HuH-7.5 (cell line): Measurements from ENCODE around the gene EIF4EBP2.
A peak's percentile ranks its signal among the peaks of the same experiment; 100 is the strongest.

Experiments
- DNase-seq: peaks from one replicate; pipeline ENCODE4 v3.0.0; 2011; ENCODE audit warnings: low spot score

The EIF4EBP2 gene

DNA sequence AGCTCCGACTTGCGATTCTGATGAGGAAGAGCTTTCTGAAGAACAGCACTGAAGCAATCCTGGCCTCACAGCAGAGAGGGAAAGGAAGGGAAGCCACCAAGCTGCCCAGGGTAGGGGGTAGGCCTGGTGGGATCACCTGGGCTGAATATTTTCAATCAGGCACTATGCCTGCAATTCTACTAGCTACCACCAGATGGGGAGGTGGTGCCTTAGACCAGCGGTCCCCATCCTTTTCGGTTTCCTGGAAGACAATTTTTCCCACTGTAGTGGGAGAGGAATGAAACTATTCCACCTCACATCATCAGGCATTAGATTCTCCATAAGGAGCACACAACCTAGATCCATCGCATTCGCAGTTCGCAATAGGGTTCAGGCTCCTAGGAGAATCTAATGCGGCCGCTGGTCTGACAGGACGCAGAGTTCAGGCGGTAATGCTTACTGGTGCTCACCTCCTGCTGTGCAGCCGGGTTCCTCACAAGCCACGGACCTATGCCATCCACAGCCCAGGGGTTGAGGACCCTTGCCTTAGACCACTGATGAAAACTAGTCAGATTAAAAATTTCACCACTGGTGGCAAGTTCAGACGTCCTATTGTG lies 24.3 kb upstream of the EIF4EBP2 start:
- peak; percentile 29 for DNase-seq

DNA sequence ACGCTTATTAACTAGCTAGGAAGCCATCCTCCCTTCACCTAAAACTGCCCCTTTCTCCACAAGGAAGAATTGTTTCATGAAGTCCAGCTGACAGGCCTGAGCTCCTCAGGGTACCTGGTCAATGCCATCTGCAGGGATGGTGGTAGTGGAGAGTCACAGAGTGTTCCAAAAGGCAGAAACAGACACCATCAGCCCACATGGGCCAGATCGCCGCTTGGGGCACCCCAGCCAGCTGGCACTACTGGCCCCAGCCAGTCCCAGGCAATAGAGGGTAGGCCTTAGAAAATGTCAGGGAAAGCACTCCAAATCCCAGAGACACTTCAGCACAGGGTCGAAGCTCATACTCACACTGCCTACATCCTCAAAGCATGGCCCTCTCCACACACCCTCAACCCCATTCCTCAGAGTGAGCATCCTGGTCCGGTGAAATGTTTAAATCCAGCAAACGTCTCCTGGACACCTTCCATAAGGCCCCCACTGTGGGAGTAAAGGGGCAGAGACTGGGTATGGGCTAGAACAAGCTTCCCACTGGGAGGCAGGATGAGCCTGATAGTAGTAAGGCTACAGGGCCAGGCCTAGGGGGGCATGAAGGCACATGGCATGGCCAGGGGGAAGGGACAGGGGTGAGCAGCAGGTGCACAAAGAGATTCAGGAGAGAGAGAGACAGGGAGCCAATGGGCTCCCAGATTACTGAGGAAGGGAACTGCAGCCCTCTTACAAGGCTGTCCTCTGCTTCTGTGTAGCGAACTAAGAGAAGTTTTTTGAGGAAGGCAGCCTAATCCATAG lies 23.4 kb upstream of the EIF4EBP2 start:
- DNase-seq, result no peak

DNA sequence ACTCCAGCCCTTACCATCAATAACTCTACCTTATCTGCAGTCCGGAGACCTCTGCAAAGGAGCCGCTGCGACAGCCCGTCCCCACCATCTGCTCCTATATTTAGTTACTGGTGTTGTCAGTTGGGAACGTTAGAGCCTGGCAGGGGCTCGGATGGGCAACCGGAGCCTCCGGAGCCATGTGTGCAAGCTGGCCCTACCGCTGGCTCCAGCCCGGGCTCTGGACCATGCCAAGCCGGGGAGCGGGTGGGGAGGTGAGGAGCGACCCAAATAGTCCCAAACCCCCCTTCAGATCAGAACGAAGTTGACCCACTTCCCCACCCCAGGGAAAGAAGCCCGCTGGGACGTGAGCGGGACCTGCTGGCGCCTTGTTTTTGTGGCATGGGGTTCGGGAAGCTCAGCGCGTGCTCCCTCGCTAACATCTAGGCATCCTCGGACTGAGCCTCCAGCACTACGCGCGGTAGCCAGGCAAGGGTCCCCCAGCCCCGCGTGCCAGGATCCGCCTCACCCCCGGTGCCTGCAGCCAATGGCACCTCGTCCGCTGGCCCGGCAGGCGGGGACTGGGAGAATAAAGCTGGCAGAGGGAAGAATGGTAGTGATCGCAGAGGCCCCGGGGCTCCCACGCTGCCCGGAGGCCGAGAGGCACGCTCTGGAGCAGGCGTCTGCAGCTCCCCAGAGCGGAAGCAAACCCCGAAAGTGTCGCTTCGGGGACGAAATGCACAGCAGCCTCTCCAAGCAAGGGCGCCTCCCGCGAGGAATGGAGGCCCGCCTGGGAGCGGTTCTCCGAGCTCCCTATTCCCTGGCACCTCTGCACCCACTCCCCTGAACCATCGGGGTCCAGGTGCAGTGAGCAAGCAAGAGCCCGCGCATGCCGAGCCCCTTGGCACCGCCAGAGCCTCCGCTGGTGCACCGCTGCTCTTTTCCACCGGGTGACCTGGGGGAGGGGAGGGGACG lies 22.2 kb upstream of the EIF4EBP2 start:
- peak; percentile 45 for DNase-seq

DNA sequence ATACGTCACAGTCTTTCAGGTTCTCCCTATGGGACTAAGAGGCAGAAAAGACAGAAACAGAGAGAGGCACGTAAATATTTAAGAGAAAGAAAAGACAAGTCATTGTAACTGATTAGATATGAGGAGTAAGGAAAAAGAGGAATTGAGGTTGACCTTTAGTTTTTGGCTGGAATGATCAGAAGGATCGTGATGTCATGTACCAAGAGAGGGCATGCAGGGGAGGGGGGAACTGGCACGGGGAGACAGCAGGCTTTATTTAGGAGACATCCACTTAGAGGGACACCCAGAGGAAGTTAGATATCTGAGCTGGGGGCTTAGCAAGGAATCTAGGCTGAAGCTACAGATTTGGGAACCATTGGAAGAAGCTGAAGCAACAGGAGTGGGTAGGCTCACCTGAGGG lies 12.3 kb upstream of the EIF4EBP2 start:
- no peak for DNase-seq

DNA sequence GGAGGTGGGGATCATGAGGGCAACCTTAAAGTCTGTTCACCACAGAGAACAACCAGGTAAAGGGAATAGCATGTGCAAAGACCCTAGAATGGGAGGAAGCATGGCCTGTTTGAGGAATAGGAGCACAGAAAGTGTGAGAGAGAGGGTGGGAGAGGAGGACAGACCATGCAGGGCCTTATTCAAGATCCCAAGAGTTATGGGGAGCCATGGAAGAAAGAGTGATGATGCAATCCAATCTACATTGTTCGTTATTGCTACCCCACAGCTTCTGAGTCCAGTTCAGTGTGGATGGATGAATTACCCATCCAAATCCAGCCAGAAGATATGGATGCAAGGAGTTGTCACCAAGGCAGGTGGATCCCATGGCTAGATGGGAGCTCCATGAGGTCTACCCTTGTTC lies 7.8 kb upstream of the EIF4EBP2 start:
- DNase-seq, result no peak

DNA sequence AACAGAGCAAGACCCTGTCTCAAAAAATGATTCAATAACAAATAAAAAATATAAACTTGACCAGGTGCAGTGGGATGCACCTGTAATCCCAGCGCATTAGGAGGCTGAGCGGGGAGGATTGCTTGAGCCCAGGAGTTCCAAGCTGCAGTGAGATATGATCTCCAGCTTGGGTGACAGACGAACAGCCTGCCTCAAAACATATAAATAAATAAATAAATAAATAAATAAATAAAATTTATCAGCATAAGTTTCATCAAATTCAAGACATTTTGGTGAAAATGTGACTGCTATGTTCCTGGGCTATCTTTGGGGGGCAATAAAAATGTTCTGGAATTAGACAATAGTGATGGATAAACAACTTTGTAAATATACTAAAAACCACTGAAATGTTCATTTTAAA lies 4.8 kb upstream of the EIF4EBP2 start:
- no peak for DNase-seq

DNA sequence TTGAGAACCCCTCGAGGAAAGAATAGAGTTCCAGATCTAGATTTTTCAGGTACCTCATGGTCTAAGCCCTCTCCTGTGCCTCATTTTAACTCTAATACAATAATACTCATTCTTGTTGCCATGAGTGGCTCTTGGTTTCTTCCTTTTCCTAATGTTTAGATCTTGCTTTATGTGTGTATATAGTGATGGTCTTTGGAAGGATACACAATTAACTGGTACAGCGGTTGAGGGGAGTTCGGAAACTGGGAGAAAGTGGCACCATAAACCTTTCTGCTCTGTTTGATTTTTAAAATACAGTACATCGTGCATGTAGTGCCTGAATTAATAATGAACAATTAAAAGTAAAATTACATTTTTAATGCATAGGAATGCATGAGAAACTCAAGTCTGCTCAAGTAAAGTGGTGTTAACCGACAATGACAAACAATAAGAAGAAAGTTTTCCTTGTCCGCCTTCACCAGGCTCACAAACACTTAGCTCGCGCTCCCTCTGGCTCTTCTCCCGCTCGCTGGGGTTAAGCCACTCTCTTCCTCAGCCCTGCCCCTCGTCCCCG lies 386 bp upstream of the EIF4EBP2 start:
- no peak for DNase-seq

DNA sequence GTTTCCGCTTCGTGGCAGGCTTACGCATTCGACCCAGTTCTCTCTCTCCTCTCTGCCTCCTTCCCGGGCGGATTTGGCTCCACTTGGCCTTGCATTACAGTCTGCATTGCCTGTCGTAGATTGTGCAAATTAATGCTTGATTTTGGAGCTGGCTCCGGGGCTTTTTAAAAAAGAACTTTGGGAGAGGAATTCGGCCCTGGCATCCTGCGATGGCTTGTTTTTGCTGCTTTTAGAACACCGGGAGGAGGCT lies 767 bp downstream of the EIF4EBP2 start:
- DNase-seq, result no peak

DNA sequence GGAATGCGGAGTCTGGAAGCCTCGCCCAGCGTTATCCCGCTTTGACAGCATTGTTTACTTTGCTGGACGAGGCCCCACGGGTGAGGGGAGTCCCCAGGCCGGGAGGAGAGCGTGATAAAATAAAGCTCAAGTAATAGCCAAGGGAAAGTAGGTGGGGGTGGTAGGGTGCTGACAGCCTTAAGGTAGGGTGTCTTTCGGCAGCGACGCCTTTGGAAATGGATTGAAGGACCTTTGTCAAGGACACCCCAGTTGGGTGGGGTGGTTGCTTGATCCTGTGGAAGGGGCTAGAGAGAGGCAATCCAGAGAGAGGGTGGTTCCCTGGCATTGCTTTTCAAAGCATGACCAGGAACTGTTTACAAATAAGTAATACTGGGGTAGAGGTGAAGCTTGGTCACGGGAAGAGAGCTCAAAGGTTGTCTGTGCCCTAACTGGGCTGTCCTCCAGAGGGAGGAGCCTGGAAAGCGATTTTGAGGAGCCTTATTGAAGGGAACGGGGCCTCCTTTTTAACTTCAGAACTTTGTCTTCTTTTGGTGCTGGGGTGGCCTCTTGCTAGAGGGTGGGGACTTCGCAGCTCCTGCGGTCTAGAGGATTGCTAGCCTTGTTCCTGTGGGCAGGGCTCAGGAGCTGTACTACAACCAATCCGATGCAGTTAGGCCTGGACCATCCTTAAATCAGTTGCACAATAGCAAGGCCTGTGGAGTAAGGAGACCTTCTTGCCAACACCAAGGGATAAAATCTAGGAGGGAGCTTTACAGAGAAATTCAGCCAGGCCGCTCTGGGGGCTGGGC lies 1.3 kb downstream of the EIF4EBP2 start:
- peak; percentile 46 for DNase-seq

DNA sequence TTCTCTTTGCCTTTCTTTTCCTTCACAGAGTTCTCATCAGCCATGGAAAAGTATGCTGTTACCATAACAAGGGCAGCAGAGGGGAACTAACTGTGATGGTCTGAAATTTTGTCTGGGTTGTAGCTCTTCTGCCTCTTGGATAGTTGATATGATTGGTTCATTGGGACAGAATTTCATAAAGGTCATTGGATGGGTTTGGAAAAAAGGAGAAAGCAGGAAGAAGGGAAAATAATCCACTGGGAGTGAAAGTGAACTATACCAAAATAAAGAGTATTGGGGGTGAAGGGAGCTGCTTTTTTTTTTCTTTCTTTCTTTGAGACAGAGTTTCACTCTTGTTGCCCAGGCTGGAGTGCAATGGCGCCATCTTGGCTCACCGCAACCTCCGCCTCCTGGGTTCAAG lies 5.8 kb downstream of the EIF4EBP2 start:
- no peak for DNase-seq

DNA sequence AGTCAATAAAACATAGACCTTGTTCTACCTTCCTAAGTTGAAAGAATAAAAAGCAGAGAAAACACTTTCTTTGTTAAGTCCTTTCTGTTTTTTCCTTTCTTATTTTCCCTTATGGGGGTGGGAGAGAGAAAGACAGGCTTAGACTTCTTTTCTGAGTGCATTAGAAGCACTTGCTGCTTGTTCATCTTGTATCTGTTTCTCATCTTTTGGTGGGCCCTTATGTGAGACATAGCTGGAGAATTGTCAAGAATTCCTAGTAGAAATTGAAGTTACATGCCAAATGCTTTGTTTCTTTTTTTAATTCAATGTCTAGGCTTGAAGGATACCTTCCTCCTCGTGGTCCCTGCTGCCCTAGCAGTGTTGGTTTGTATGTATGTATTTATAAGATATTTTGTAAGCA lies 6.7 kb downstream of the EIF4EBP2 start:
- DNase-seq, result no peak

DNA sequence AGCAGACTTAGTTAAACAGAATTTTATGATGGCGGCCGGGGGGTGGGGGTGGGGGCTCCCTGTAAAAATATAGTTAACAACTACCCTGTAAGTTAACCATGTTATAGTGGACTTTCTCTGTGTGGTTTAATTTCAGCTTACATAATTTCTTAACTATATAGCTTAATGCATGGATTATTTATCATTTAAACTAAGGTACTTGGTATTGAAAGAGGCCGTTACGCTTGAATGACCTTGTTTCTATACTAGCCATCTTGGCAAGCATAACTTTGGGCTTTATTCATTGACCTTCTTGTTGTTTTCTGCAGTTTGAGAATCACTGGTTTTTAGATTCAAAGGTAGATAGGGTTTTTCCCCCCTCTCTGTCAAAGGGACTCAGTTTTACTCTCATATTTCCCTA lies 8.4 kb downstream of the EIF4EBP2 start:
- no peak for DNase-seq

DNA sequence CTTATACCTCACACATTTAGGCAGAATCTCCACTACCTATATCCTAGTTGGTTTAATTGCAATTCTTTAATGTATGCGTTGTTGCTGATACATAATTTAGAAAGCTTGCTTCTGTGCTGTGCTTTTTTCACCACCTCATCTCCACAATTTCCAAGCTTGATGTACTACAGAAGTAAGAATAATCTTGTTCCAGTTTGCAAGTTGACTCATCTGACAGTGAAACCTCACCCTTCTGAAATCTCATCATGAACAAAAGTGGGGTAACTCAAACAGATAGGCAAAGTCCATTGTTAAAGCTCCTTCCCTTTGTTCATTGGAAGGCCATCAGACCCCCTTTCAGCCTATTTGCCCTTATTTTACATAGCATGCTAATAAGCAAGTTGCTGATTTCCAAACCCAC lies 13.6 kb downstream of the EIF4EBP2 start:
- DNase-seq, result no peak

DNA sequence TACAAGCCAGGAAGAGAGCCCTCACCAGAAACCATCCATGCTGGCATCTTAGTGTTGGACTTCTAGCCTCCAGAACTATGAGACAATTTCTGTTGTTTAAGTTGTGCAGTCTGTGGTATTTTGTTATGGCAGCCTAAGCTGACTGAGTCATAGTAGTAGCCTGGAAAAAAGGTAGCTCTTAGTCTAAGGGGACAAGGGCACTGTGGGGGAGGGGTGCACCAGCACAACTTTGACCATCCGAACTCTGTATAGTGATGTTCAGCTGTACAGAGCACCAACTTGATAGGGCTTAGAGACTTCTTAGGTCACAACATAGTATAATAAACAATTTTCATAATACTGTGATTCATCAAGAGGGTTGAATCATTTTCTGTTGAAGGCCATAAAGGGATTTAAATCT lies 14.3 kb downstream of the EIF4EBP2 start:
- DNase-seq, result no peak

DNA sequence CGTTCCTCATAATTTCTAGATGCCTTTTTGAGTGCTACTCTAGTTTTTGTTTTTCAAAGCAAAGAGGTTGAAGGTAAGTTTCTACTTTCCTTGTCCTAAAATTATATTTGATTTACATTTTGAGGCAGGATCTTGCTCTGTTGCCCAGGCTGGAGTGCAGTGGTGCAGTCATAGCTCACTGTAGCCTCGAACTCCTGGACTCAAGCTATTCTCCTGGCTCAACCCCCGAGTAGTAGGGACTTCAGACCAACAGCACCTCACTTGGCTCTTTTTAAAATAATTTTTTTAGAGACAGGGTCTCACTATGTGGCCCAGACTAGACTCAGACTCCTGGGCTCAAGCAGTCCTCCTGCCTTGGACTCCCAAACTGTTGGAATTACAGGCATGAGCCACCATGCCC lies 14.8 kb downstream of the EIF4EBP2 start:
- no peak for DNase-seq

DNA sequence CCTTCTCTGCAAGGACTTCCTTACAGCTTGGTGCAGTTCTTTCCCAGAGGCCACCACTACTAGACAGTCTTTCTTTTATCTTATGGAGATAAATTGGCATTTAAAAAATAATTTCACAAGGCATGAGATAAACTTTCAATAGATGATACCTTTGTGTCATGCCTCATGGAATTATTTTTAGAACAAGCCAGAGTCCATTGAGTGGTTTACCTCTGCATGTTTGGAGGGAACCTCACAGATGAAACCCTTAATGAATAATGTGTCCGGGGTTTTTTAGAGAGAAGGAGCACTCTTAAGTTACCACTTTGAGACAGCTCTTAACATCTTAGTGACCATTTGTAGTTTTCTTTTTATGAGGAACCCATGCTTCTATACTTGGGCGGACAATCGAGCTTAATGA lies 20.4 kb downstream of the EIF4EBP2 start:
- no peak for DNase-seq

DNA sequence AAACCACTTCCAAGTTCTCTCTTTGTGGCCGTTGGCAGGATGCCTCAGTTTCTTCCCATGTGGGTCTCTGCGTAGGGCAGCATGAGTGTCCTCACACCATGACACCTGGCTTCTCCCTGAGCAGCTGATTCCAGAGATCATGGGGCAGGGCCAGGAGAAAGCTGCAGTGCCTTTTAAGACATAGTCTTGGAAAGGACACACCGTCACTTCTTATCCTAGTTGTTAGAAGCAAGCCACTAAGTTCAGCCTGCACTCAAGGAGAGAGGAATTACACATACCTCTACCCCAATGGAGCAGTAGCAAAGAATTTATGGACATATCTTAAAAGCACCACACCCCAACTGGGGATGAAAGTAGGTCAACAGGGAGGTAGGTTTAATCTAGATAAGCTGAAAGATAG lies 21.2 kb downstream of the EIF4EBP2 start:
- no peak for DNase-seq

DNA sequence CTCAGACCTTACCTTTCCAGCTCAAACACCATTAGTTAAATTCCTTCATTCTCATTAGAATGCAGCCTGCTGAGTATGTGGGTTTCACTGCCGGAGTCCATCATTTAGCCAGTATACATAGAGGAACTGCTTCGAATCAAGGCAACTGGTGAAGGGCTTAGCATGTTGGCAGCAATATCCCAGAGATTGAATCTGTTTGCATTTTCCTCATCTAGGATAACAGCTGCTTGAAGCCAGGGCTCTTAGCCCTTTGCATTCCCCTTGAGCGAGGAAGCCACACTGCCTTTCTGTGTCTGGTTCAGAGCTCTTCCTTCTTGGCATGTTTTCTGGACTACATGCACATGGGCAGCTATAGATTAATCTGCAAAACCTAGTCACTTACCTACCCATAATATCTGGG lies 22.9 kb downstream of the EIF4EBP2 start:
- no peak for DNase-seq

DNA sequence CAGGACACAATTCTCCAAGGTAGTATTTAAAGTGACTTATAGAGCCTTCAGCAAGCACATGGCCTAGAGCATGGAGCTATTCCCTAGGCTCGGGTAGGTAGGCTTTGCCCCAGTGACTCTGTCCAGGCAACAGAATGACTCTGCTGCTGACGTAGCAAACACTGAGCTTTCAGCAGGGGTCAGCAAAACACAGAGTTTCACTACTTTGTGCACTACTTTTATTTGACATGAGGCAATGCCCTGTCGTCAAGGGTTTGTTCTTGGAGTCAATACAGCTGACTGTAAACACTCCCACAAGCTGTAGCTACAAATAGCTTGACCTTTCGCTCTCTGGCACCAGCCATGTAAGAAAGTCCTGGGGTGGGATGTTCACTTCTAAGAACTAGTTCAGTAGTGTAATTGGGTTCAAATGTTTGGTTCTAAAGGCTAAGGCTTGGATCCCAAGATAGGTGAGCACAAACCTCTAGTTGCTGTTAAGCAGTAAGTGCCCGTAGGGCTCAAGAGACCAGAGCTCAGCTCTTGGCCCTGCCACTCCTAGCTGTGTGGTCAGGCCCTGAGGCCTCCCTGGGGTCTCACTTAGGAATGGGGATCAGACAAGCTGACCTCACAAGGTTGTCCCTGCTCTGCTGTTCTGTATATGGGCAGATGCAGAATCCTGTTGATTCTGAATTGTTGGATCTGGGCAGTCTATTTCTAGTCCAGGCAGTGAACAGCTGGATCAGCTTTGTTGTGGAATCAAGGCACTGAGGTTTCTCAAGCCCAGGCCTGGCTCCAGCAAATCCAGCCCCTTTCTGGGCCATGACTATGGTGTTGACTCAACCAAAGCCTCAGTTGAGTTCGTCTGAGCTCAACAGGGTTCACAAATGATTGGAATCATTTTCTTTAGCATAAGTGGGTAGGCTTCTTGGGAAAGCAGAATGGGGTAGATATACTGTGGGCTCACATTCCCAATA lies 26.8 kb downstream of the EIF4EBP2 start:
- no peak for DNase-seq

DNA sequence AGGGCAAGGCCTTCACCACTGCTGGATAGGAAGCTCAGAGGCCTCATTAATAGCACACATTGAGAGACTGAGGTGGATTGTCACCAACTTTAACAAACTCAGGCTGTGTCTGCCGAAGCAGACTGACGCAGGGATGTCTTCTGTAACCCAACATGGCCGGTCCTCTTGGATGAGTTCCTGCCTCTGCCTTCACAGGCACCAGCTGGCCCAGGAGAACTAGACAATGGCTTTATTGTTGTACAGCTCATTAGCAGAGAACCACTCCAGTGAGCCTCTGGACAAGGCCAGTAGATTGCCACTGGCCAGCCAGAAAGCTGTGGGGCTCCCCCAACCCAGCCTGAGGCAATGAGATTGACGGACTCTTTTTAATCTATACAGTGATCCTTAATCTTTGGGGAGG lies 28.2 kb downstream of the EIF4EBP2 start:
- no peak for DNase-seq
